Vagina (tissue), 2 donors: ENCODE measurements around the gene ADAP1.

ENCODE experiments used
- POLR2A ChIP-seq, 2 donors: fragments of 450-650 bp; IDR thresholded peaks; one replicate each; pipeline ENCODE4 v1.6.1; 2017; ENCODE audit warnings: antibody characterized with exemption in 2 of 2, mild to moderate bottlenecking in 2 of 2, moderate library complexity in 2 of 2
- POLR2AphosphoS5 ChIP-seq, 2 donors: sonication (generic); formaldehyde crosslinking; IDR thresholded peaks; one replicate each; pipeline ENCODE4 v1.9.0; 2017; ENCODE audit warnings: antibody characterized with exemption in 2 of 2, mild to moderate bottlenecking in 2 of 2, low read depth in 1 of 2; ENCODE audit not compliant: insufficient read depth in 1 of 2
- TF ChIP-seq, protein P1 (sequence below), 3 experiments: fragments of 450-650 bp in 2 of 3; fragments of 200-600 bp in 1 of 3; sonication (generic) in 1 of 3; IDR thresholded peaks; one replicate each; pipeline ENCODE4 v1.5.1; 2017 to 2019; ENCODE audit warnings: antibody characterized with exemption in 3 of 3, mild to moderate bottlenecking in 2 of 3, moderate library complexity in 2 of 3

DNA sequence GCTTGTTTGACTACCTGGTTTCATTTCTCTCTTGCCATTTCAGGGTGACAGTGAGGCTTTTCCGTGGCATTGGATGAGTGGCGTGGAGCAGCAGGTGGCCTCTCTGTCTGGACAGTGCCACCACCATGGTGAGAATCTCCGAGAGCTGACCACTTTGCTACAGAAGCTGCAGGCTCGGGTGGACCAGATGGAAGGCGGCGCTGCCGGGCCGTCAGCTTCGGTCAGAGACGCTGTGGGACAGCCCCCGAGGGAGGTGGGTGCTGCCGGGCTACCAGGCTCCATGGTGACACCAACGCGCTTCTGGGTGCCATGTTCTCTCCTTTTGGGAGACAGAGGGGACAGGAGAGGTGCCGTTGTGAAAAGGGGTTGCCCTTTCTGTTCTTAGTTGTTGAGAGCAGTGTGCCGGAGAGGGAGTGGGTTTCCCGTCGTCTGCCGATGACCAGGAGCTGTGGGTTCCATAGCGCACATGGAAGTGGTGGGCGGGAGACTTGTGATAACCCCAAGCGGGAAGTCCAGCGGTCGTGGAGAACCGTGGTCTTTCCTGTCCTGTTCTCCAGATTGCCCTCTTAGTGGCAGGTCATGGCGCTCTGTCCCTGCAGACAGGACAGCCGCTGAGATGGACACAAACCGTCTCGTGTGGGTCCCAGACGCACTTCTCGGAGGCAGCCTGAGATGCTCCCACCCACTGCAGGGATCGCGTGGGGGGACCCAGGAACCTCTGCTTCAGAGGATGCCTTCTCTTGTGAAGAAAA, 100.9 kb downstream of the ADAP1 start:
- TF ChIP-seq POLR2AphosphoS5 (IDR thresholded peaks at IDR 0.05; ENCODE audit: insufficient read depth in 1 of 2, low read depth in 1 of 2) (no peak), POLR2A (IDR thresholded peaks at IDR 0.05) (no peak)
- TF ChIP-seq, protein P1, sequence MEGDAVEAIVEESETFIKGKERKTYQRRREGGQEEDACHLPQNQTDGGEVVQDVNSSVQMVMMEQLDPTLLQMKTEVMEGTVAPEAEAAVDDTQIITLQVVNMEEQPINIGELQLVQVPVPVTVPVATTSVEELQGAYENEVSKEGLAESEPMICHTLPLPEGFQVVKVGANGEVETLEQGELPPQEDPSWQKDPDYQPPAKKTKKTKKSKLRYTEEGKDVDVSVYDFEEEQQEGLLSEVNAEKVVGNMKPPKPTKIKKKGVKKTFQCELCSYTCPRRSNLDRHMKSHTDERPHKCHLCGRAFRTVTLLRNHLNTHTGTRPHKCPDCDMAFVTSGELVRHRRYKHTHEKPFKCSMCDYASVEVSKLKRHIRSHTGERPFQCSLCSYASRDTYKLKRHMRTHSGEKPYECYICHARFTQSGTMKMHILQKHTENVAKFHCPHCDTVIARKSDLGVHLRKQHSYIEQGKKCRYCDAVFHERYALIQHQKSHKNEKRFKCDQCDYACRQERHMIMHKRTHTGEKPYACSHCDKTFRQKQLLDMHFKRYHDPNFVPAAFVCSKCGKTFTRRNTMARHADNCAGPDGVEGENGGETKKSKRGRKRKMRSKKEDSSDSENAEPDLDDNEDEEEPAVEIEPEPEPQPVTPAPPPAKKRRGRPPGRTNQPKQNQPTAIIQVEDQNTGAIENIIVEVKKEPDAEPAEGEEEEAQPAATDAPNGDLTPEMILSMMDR (IDR thresholded peaks at IDR 0.05) = no peak
